ENCODE data around the gene C2CD3.

Gene C2CD3

DNA sequence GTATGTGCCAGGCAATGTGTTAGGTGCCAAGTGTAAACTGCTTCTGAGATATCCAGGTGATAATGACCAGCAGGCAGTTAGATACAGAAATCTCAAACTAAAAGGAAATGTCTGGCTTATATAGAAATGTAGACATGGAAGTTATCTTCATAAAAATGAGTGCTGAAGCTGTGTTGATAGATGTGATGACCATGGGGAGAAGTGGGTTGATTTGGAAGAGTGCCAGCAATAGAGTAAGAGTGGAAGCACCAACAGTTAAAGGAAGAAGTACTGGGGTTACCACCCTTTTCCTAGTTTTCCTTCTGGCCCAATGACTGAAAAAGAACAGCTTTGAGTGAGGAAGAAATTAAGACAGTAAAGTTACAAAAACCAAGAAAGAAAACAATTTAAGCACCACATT, 68.5 kb downstream of the C2CD3 start:
- TF ChIP-seq, protein P1, sequence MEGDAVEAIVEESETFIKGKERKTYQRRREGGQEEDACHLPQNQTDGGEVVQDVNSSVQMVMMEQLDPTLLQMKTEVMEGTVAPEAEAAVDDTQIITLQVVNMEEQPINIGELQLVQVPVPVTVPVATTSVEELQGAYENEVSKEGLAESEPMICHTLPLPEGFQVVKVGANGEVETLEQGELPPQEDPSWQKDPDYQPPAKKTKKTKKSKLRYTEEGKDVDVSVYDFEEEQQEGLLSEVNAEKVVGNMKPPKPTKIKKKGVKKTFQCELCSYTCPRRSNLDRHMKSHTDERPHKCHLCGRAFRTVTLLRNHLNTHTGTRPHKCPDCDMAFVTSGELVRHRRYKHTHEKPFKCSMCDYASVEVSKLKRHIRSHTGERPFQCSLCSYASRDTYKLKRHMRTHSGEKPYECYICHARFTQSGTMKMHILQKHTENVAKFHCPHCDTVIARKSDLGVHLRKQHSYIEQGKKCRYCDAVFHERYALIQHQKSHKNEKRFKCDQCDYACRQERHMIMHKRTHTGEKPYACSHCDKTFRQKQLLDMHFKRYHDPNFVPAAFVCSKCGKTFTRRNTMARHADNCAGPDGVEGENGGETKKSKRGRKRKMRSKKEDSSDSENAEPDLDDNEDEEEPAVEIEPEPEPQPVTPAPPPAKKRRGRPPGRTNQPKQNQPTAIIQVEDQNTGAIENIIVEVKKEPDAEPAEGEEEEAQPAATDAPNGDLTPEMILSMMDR (IDR thresholded peaks at IDR 0.05; ENCODE audit: borderline replicate concordance, control extremely low read depth, extremely low read depth, insufficient read depth, missing control alignments): no peak
- DNase-seq (ENCODE audit: low spot score): no peak
- in situ Hi-C loops (cut with MboI; ENCODE audit: low sequenced_read_pairs, unreplicated experiment): no loop called here

DNA sequence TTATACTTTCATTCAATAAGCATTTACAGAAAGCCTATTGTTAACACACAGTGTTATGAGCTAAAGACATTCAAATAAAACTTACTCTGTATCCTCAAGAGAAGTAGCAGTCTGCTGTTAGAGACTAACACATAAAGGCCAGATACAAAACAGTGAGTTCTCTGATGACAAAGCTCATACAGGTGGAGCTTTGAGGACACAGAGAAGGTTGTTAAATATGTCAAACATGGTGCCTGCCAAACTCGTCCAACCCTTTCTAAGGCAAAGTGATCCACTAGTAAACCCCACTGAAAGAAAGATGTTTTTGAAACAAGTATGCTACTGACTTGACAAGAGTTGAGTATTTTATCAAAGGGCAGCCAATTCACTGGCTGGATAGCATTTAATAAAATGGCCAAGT, 70.1 kb downstream of the C2CD3 start:
- TF ChIP-seq, protein P1 (IDR thresholded peaks at IDR 0.05; ENCODE audit: borderline replicate concordance, control extremely low read depth, extremely low read depth, insufficient read depth, missing control alignments): no peak
- DNase-seq (ENCODE audit: low spot score): no peak
- in situ Hi-C loops (cut with MboI; ENCODE audit: low sequenced_read_pairs, unreplicated experiment): no loop called here

DNA sequence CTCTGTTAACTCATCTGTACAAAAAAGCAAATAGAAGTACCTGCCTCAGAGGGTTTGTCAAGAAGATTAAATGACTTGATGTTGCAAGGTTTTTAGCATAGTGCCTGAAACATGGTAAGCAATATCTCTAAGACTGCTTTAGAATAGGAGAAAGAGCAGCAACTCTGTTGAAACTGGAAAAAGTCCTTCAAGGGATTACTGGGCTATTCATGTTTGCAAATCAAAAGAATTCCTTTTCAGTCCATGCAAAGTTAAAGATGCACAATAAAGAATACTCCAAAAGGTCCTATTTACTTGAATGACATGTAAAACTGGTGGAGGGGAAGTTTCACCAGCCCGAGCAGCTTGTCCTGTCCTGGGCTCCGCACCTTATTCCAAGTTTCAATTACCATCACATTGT, 70.6 kb downstream of the C2CD3 start:
- in situ Hi-C loops (cut with MboI; ENCODE audit: low sequenced_read_pairs, unreplicated experiment): no loop called here
- DNase-seq (ENCODE audit: low spot score): no peak
- TF ChIP-seq, protein P1 (IDR thresholded peaks at IDR 0.05; ENCODE audit: borderline replicate concordance, control extremely low read depth, extremely low read depth, insufficient read depth, missing control alignments): no peak

DNA sequence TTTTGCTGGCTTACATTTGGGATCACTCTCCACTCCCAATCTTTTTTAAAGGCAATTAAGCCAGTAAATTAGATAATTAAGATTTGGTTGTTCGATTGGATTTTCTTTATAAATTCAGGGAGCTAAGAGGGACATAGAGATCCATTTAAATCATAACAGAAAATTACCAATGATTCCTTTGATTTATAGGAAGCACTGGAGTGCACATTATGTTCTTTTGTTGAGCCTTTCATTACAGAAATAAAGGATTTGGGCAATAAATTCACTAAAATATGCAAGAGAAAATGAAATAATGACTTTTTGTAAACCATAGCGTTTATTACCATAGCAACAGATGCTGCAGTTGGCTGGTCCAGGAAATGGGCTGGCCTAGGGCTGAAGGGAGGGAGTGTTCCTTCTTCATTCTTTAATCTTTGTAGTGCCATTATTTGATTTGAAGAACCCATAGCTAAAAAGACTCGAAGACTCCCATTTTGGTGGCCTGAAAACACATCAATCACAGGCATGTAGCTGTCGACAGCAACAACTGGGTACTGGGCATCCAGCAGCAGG, 73.0 kb downstream of the C2CD3 start:
- TF ChIP-seq, protein P1 (IDR thresholded peaks at IDR 0.05; ENCODE audit: borderline replicate concordance, control extremely low read depth, extremely low read depth, insufficient read depth, missing control alignments): no peak
- in situ Hi-C loops (cut with MboI; ENCODE audit: low sequenced_read_pairs, unreplicated experiment): no loop called here
- DNase-seq (ENCODE audit: low spot score): no peak

DNA sequence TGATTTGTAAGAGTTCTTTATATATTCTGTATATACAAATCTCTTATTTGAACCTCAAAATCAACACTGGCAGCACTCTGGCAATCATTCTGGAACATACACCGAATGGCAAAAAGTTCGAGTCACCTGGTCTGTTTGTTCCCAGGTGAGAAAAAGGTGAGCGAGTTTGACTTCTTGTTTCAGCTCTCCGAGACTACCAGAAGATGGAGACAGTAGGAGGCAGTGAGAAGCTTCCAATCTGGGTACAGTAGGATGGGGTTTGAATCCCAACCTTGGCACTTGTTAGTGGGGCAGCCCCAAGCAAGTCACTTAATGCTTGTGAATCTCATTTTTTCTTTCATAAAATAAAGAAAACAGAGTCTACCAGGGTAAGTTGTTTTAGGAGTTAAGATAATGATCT, 76.4 kb downstream of the C2CD3 start:
- TF ChIP-seq, protein P1 (IDR thresholded peaks at IDR 0.05; ENCODE audit: borderline replicate concordance, control extremely low read depth, extremely low read depth, insufficient read depth, missing control alignments): no peak
- DNase-seq (ENCODE audit: low spot score): no peak
- in situ Hi-C loops (cut with MboI; ENCODE audit: low sequenced_read_pairs, unreplicated experiment): no loop called here

DNA sequence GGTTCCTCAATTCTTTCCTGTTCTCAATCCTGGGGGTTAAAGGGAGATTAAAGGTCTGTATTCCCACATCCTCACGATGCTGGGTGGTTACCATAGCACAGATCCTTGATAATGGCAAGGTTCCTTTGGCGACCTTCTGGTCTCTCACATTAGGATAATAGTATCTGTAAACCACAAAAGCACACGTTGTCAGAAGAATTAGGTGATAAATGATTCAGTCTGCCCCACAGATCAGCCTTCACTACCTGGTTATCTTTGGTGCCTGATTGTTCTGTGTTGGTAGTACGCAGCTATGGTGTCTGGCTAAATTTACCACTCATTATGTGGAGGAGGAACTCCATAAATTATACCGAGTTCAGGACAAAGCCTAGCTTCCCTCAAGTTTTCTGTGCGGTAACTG, 78.4 kb downstream of the C2CD3 start:
- TF ChIP-seq, protein P1 (IDR thresholded peaks at IDR 0.05; ENCODE audit: borderline replicate concordance, control extremely low read depth, extremely low read depth, insufficient read depth, missing control alignments): no peak
- in situ Hi-C loops (cut with MboI; ENCODE audit: low sequenced_read_pairs, unreplicated experiment): no loop called here
- DNase-seq (ENCODE audit: low spot score): no peak

DNA sequence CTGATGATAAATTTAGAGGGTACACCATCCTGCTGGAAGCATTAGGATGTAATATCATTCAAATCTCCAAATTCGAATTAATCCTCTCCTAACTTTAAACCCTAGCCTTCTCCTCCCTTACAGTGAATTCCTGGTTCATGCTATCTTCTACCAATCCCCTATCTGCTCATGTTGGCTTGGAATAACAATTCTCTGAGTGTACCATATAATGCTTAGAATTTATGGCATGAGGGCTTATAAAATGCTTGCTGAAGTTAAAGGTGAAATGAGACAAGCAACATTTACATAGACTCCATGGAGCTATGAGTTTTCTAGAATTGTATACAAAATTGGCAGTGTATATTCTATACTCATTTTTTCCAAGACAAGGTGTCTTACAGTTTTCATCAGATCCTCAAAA, 79.3 kb downstream of the C2CD3 start:
- TF ChIP-seq, protein P1 (IDR thresholded peaks at IDR 0.05; ENCODE audit: borderline replicate concordance, control extremely low read depth, extremely low read depth, insufficient read depth, missing control alignments): no peak
- in situ Hi-C loops (cut with MboI; ENCODE audit: low sequenced_read_pairs, unreplicated experiment): no loop called here
- no peak for DNase-seq (ENCODE audit: low spot score)
